ENCODE results near the gene BCL11B. TPM values are rescaled to one million over a fixed set of nuclear protein-coding genes. Genes with fewer than 3 reads are reported as not detected.

The BCL11B gene
- total RNA-seq, 6 donors from 2014 or later = 1.1 to 4.5 (median 2.2) TPM

- Histone ChIP-seq H3K4me3 (no peak overlapping the region), H3K36me3 (no peaks in the 10 kb centered on the region), H3K27me3 (no peaks in the 10 kb centered on the region), H3K4me1 (no peaks in the 10 kb centered on the region), H3K9me3 (no peaks in the 10 kb centered on the region), H3K27ac (no peak overlapping the region)
- TF ChIP-seq CTCF (IDR thresholded peaks at IDR 0.05) (no peak), POLR2A (IDR thresholded peaks at IDR 0.05) (no peak), EP300 (IDR thresholded peaks at IDR 0.05) (no peak), POLR2AphosphoS5 (IDR thresholded peaks at IDR 0.05) (no peak)
- ATAC-seq (ENCODE audit: low FRiP score in 2 of 2) = no peak
- WGBS, 2 donors = 79 to 85% methylated on average over 10 to 17 of the region's 17 CpGs
- no peak for DNase-seq
Observed at GRCh38 chr14:99120526-99121318, 151.3 kb downstream of the BCL11B start.

GRCh38 chr14:99119554-99120525 lies 152.2 kb downstream of the BCL11B start:
- Histone ChIP-seq H3K9me3 (no peaks in the 10 kb centered on the region), H3K27ac (no peak overlapping the region), H3K27me3 (no peaks in the 10 kb centered on the region), H3K4me1 (no peaks in the 10 kb centered on the region), H3K36me3 (no peaks in the 10 kb centered on the region), H3K4me3 (no peak overlapping the region)
- ATAC-seq (ENCODE audit: low FRiP score in 2 of 2) (no peak), DNase-seq (no peak)
- TF ChIP-seq CTCF (IDR thresholded peaks at IDR 0.05) = no peak
- no peak for TF ChIP-seq EP300 (IDR thresholded peaks at IDR 0.05)
- no peak for TF ChIP-seq POLR2A (IDR thresholded peaks at IDR 0.05)
- no peak for TF ChIP-seq POLR2AphosphoS5 (IDR thresholded peaks at IDR 0.05)
- WGBS, 2 donors = 82 to 83% methylated on average over 16 to 18 of the region's 18 CpGs

Other genes starting within 250 kb of the BCL11B start
- 10 to 100 TPM; 59.7 to 99.2 (median 77.6) TPM for gene SETD3, start 208.7 kb upstream of the BCL11B start, total RNA-seq
- gene CCNK, start 209.2 kb upstream of the BCL11B start, total RNA-seq = 10 to 100 TPM; 29.8 to 51.1 (median 44.0) TPM

Data from upper lobe of left lung (tissue), 6 donors.